GM18870 (cell line): ENCODE results near the gene GDPD5.

Source experiments
- ATAC-seq: cut with Tn5 transposase; IDR thresholded peaks from one replicate; pipeline ENCODE4 v1.9.1; 2021; ENCODE audit warnings: moderate library complexity; ENCODE audit not compliant: unreplicated experiment

The GDPD5 gene

GRCh38 chr11:75536786-75537641 is 11.3 kb upstream of the GDPD5 start:
- peak; percentile 70 for ATAC-seq

GRCh38 chr11:75535071-75535470 is 9.3 kb upstream of the GDPD5 start:
- ATAC-seq: no peak

- no peak for ATAC-seq
Measured at GRCh38 chr11:75534259-75535069, 8.7 kb upstream of the GDPD5 start.

GRCh38 chr11:75533896-75534258 is 8.1 kb upstream of the GDPD5 start:
- no peak for ATAC-seq

GRCh38 chr11:75532200-75533048 is 6.7 kb upstream of the GDPD5 start:
- no peak for ATAC-seq

- ATAC-seq: no peak
Measured at GRCh38 chr11:75531325-75531724, 5.6 kb upstream of the GDPD5 start.

GRCh38 chr11:75530577-75530976 is 4.8 kb upstream of the GDPD5 start:
- no peak for ATAC-seq

GRCh38 chr11:75527938-75528735 is 2.4 kb upstream of the GDPD5 start:
- ATAC-seq: no peak

GRCh38 chr11:75527130-75527529 is 1.4 kb upstream of the GDPD5 start:
- no peak for ATAC-seq

GRCh38 chr11:75526192-75526541 is 426 bp upstream of the GDPD5 start:
- ATAC-seq: no peak

- no peak for ATAC-seq
Measured at GRCh38 chr11:75524665-75525432, 892 bp downstream of the GDPD5 start.

GRCh38 chr11:75523811-75524664 is 1.7 kb downstream of the GDPD5 start:
- ATAC-seq: no peak

- ATAC-seq: no peak
Measured at GRCh38 chr11:75523189-75523588, 2.6 kb downstream of the GDPD5 start.

- no peak for ATAC-seq
Measured at GRCh38 chr11:75522286-75523044, 3.3 kb downstream of the GDPD5 start.

- ATAC-seq: no peak
Measured at GRCh38 chr11:75520688-75521087, 5.1 kb downstream of the GDPD5 start.

- ATAC-seq: no peak
Measured at GRCh38 chr11:75518771-75519653, 6.7 kb downstream of the GDPD5 start.

GRCh38 chr11:75518204-75518549 is 7.6 kb downstream of the GDPD5 start:
- no peak for ATAC-seq
